SU-DHL-6 (cell line): Measurements from ENCODE around the gene TBC1D23.

Experiments used
- EZH2phosphoT487 ChIP-seq: fragments of 200-600 bp; sonication (generic), shearing (Covaris generic); conservative IDR thresholded peaks from 2 replicates; pipeline ENCODE4 v1.6.1; 2018; ENCODE audit warnings: mild to moderate bottlenecking, antibody characterized with exemption, low read length, moderate library complexity, mixed read lengths
- TF ChIP-seq, protein P1 (sequence below): fragments of 200-600 bp; sonication (generic); IDR thresholded peaks from one replicate; pipeline ENCODE4 v1.5.1; 2017; ENCODE audit warnings: antibody characterized with exemption, mild to moderate bottlenecking, low read length, moderate library complexity; ENCODE audit not compliant: insufficient read depth, poor library complexity, severe bottlenecking

DNA sequence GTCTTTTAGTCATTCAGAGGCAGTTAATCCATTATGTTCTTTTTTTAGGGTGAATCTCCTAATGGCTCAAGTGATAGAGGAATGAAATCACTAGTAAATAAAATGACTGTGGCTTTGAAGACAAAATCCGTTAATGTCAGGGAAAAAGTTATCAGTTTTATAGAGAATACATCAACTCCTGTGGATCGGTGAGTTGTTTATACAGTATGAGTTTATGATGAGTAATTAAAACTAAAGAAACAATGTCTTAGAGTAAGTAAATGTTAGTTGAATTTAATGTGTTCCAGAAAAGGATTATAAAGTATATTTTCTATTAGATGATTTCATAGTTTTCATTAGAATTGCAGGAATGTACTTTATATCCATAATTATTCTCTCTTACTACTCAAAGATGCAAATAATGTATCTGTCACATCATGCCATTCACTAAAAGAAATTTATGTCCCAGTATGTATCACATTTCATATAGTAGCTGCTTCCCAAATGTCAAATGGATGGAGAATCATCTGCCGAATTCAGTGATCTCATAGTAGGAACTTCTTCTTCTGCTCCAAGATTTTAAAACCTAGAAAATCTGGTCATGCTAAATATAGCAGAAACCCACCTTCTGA is 49.7 kb downstream of the TBC1D23 start:
- TF ChIP-seq, protein P1, sequence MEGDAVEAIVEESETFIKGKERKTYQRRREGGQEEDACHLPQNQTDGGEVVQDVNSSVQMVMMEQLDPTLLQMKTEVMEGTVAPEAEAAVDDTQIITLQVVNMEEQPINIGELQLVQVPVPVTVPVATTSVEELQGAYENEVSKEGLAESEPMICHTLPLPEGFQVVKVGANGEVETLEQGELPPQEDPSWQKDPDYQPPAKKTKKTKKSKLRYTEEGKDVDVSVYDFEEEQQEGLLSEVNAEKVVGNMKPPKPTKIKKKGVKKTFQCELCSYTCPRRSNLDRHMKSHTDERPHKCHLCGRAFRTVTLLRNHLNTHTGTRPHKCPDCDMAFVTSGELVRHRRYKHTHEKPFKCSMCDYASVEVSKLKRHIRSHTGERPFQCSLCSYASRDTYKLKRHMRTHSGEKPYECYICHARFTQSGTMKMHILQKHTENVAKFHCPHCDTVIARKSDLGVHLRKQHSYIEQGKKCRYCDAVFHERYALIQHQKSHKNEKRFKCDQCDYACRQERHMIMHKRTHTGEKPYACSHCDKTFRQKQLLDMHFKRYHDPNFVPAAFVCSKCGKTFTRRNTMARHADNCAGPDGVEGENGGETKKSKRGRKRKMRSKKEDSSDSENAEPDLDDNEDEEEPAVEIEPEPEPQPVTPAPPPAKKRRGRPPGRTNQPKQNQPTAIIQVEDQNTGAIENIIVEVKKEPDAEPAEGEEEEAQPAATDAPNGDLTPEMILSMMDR = no peak
- TF ChIP-seq EZH2phosphoT487 = no peak
